ENCODE results near the gene ULBP2. TPM values are rescaled to one million over a fixed set of nuclear protein-coding genes. Genes with fewer than 3 reads are reported as not detected.

Gene ULBP2
- total RNA-seq, 1 experiment from 2014 or later: 4.2 TPM

- TF ChIP-seq EZH2 (IDR thresholded peaks at IDR 0.05; ENCODE audit: borderline replicate concordance, low read depth, low read length, poor library complexity, severe bottlenecking): no peak
- TF ChIP-seq CTCF (conservative IDR thresholded peaks at IDR 0.05; ENCODE audit: low read depth, low read length): no peak
- peak overlapping the region; percentile 52 for H3K4me3 ChIP-seq (ENCODE audit: low read depth, low read length, poor library complexity, severe bottlenecking)
- H3K4me1 ChIP-seq (ENCODE audit: insufficient read depth, low read length, poor library complexity, severe bottlenecking): peaks cover 12% of the 10 kb centered on the region
- H3K27ac ChIP-seq (ENCODE audit: low read depth, low read length, poor library complexity, severe bottlenecking): no peak overlapping the region
- no peak for DNase-seq (ENCODE audit: low spot score)
- intact Hi-C loops (cut with micrococcal nuclease; ENCODE audit: unreplicated experiment): no loop called here
- no peaks in the 10 kb centered on the region for H3K27me3 ChIP-seq (replicated peaks; ENCODE audit: insufficient read depth, low read depth, low read length, poor library complexity)
- no peaks in the 10 kb centered on the region for H3K9me3 ChIP-seq (ENCODE audit: low read depth, low read length, poor library complexity, severe bottlenecking)
- H3K36me3 ChIP-seq (ENCODE audit: insufficient read depth, low read length, poor library complexity, severe bottlenecking): no peaks in the 10 kb centered on the region
- ChIA-PET POLR2A (ENCODE audit: low non-redundant PET) (no interaction called here), CTCF (no interaction called here)
- no TSS peak for BruUV-seq (replicated peaks)
These were observed 18.4 kb upstream of the ULBP2 start for GRCh38 chr6:149923327-149923986.

- peaks cover 12% of the 10 kb centered on the region for H3K4me1 ChIP-seq (ENCODE audit: insufficient read depth, low read length, poor library complexity, severe bottlenecking)
- ChIA-PET CTCF (no interaction called here), POLR2A (ENCODE audit: low non-redundant PET) (no interaction called here)
- no peak overlapping the region for H3K4me3 ChIP-seq (ENCODE audit: low read depth, low read length, poor library complexity, severe bottlenecking)
- peaks cover 4% of the 10 kb centered on the region for H3K27me3 ChIP-seq (replicated peaks; ENCODE audit: insufficient read depth, low read depth, low read length, poor library complexity)
- no TSS peak for BruUV-seq (replicated peaks)
- intact Hi-C loops (cut with micrococcal nuclease; ENCODE audit: unreplicated experiment): no loop called here
- H3K9me3 ChIP-seq (ENCODE audit: low read depth, low read length, poor library complexity, severe bottlenecking): no peaks in the 10 kb centered on the region
- no peak overlapping the region for H3K27ac ChIP-seq (ENCODE audit: low read depth, low read length, poor library complexity, severe bottlenecking)
- H3K36me3 ChIP-seq (ENCODE audit: insufficient read depth, low read length, poor library complexity, severe bottlenecking): no peaks in the 10 kb centered on the region
- DNase-seq (ENCODE audit: low spot score): no peak
- no peak for TF ChIP-seq CTCF (conservative IDR thresholded peaks at IDR 0.05; ENCODE audit: low read depth, low read length)
- no peak for TF ChIP-seq EZH2 (IDR thresholded peaks at IDR 0.05; ENCODE audit: borderline replicate concordance, low read depth, low read length, poor library complexity, severe bottlenecking)
These were observed 17.4 kb upstream of the ULBP2 start for GRCh38 chr6:149924206-149924932.

DNA sequence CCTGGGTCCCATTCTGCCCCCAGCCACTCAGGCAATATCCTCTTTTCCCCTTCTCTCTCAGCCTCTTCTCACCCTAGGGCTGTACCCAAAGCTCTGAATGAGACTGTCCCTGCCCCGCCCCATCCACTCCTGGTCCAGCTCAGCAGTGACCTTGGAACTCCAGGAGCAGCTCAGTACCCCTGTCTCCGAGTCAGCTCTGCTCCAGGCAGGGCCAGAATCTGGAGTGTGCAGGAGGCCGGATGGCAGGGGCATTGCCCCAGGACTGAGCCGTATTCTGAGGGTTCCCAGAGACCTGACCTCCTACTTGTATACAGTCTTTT, 16.9 kb upstream of the ULBP2 start:
- no peaks in the 10 kb centered on the region for H3K36me3 ChIP-seq (ENCODE audit: insufficient read depth, low read length, poor library complexity, severe bottlenecking)
- TF ChIP-seq EZH2 (IDR thresholded peaks at IDR 0.05; ENCODE audit: borderline replicate concordance, low read depth, low read length, poor library complexity, severe bottlenecking) (no peak), CTCF (conservative IDR thresholded peaks at IDR 0.05; ENCODE audit: low read depth, low read length) (no peak)
- ChIA-PET POLR2A (ENCODE audit: low non-redundant PET) (no interaction called here), CTCF (no interaction called here)
- peaks cover 12% of the 10 kb centered on the region for H3K4me1 ChIP-seq (ENCODE audit: insufficient read depth, low read length, poor library complexity, severe bottlenecking)
- intact Hi-C loops (cut with micrococcal nuclease; ENCODE audit: unreplicated experiment): loop anchor here (5.0 kb wide), 1 partner anchor 378 kb away; the partner anchor contains the start of gene PPIL4
- peaks cover 7% of the 10 kb centered on the region for H3K27me3 ChIP-seq (replicated peaks; ENCODE audit: insufficient read depth, low read depth, low read length, poor library complexity)
- no TSS peak for BruUV-seq (replicated peaks)
- H3K9me3 ChIP-seq (ENCODE audit: low read depth, low read length, poor library complexity, severe bottlenecking): no peaks in the 10 kb centered on the region
- H3K27ac ChIP-seq (ENCODE audit: low read depth, low read length, poor library complexity, severe bottlenecking): no peak overlapping the region
- no peak for DNase-seq (ENCODE audit: low spot score)
- no peak overlapping the region for H3K4me3 ChIP-seq (ENCODE audit: low read depth, low read length, poor library complexity, severe bottlenecking)
